T-helper 22 cell (primary cell): Measurements from ENCODE around the gene CACNG4.

ENCODE experiments used
- DNase-seq: peaks from one replicate; pipeline ENCODE4 v3.0.0-alpha.2; 2020; ENCODE audit warnings: low read depth

CACNG4 gene

DNA sequence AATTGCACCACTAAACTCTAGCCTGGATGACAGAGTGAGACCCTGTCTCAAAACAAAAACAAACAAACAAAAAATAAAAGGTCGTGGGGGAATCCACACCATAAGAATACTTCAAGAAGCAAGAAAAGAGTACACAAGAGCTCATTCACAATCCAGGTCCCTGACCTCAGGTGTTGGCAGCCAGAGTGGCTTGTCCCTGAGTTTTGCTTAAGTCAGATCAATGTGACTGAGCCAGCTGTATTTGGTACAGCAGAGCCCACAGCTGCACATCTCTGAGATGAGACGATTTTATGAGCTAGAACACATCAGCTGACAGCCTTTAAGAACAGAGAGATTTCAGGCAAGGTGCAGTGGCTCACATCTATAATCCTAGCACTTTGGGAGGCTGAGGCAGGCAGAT lies 102.2 kb downstream of the CACNG4 start:
- DNase-seq = no peak

DNA sequence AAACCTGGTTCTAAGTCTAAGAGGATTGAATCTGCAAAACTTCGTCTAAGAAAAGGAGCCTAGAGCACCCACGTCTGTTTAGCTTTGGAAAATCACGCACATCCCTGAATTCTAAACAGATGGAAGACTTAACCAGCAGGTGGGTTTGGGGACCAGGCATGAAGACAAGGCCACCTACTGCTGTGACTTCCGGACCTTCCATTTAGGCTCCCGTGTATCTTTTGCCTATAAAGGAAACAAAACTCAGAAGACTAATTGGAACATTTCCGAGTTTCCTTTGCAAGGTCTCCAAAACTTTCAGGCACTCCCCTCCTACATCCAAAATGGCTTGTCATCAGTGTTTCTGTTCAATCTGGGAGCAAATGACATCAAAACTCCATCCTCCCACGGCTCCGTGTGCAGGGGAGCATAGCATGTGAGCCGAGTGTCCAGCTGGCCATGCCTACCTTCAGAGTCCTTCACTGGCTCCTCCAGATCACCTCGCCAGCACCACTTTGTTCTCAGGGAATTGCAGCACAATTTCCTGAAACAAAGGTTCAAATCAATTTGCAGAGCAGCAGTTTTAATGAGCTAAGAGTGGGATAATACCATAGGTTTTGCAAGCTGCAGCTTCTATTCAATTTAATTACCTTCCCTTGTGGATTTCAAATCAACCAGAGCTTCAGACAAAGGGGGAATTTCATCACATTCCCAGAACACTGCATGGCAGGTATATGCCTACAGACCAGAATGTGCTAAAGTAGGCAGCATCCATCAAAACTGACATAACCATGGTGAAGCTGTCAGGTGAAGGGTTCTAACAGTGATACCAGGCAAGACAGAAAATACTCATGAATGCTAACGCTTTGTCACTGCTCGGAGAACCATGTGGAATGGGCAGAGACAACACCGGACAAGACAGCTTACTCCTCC lies 103.3 kb downstream of the CACNG4 start:
- no peak for DNase-seq

DNA sequence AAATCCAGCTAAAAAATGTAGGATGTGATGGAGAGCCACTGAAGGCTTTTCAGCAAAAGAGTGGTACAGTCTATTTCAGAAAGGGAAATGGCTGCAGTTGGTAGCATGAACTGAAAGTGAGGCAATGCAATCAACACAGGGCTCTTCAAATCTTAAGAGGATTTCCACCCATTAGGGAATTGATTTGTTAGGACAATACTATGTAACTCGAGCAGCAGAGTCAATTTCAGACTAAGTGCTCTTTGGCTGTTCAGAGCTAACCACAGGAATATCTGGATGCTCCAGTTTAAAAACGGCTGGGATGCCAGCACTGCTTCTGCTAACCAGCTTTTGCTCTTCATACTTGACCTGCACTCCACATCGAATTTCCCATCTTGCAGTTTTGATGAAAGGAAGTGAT lies 104.5 kb downstream of the CACNG4 start:
- no peak for DNase-seq

DNA sequence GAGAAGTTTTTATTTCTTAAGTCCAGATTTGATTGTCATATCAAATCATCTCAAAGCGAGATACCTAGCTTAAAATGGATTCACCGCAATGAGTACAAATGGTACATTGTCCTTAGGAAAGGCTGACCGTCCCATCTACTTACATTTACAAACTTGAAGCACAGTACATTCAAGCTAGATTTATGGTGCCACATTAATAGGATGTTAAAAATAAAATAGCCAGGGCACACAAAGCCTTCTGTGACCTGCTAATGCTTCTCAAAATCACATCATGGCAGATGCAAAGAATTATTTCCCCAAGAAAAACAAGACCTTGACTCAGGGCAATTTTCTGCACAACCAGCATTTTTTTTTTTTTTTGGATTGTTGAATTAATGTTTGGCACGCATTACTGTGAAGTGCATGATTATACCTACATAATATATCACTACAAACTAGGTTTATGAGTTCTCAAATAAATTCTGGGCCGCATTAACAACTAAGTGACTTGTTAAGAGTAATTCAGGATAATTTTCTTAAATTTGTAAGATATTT lies 105.2 kb downstream of the CACNG4 start:
- DNase-seq = no peak

DNA sequence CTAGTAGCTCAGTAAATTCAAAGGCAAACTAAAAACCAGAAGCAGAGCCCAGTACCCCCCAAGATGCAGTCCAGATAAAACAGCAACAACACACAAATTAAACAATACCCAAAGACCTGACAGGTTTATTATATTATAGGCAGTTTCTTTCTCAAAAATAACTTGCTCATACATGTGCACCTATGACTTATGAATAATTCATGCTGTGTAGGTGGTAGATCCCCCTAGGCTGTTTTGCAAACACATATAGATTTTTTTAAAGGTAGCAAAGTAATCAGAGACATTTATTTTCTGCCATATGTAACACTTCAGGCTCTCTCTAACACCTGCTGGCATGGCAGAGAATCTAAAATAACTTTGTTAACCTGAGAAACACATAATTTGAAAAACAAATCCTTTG lies 107.1 kb downstream of the CACNG4 start:
- DNase-seq = no peak

DNA sequence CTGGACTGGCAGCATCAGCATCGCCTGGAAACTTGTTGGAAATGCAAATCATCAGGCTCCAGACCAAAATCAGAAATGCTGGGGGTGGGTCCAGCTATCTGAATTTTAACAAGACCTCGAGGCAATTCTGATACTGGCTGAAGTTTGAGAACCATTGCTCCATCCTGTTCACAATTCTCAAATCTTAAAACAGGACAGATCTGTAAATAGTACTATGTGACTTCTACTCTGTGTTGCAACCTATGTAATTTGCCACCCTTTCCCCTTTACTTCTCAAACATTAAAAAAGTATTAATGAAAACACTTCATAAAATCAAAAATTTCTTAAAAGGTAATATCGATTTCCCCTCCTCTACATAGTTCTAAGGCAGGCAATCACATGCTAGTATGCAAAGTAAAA lies 108.4 kb downstream of the CACNG4 start:
- DNase-seq = no peak

DNA sequence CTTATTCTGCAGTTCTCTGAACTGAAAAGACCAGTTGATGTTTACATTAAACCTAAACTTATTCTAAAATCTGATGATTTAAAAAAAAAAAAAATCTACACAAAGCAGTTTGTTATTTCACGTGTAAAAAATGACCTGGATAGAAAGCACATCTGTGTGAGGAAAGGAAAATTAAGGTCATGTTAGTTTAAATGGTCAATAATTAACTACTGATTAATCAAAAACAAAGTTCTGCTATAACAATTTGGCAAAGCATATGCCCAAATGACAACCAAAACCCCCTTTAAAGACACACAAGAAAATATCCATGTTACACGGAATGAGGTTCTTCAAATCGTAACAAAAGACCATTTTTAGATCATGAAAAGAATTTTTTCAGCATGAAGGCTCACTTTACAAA lies 110.3 kb downstream of the CACNG4 start:
- DNase-seq = no peak

DNA sequence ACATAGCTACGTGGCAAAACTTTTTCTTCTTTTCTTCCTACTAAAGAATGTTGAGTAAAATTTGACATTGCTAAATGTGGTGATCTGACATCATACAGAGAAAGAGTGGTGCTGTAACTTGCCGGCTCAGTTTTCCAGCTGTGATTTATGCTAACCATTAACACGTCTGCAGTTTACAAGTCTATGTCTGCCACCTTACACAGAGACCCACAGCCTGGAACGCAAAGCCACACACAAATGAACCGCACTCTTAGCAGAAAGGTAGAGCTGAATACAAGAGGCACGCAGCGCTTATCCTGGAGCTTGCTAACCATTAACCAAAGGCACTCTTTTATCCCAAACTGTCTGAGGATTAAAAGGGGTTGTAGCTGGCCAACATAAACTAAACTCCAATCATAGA lies 111.8 kb downstream of the CACNG4 start:
- DNase-seq = no peak

DNA sequence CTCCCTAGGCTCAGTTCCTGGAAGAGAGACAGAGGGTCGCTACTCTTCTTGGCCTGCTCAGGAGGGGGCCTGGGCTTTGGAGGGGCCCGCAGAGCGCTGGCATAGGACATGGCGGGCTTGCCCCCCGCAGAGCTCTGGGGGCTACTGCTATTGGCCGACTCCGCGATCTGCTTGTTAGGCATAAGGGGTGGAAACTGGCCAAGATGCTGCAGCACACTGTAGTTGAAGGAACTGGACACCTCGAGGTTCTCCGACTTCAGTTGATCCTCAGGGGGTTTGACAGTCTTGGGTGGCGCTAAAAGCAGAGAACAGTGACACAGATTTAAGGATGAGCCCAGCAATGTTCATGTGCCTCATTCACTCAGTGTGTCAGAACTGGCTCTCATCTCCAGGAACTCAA lies 113.8 kb downstream of the CACNG4 start:
- no peak for DNase-seq

DNA sequence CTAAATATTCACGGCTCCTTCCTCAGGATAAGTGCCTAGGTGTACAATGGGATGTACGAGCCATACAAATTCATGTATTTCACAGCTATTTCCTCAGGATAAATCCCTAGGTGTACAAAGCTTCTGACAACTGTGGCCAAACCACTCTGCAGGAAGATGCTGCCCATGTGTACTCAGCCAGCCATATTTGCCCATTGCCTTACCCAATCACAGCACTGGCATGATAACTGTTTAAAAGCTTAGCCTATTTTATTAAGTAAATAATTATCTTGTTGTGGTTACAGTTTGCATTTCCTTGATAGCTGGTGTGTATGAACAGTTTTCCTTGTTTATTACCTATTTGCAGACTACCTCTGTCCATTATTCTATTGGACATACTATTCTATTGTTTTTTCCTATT lies 115.0 kb downstream of the CACNG4 start:
- no peak for DNase-seq

DNA sequence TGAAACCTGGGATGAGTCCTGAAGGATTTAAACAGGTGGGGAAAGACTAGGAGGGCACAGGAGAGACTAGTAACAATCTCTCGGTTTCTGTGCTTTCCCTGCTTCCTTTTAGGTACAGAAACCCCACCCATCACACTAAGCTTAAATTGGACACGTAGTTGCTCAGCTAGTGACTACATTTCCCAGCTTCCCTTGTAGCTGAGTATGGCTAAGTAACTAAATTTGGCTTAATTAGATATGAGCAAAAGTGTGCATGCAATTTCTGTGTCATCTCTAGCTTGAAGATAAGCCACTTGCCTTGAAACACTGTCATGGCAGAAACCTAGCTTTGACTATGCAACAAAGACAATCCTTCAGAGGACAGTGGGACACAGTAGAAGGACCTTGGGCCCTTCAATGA lies 116.3 kb downstream of the CACNG4 start:
- DNase-seq = no peak

DNA sequence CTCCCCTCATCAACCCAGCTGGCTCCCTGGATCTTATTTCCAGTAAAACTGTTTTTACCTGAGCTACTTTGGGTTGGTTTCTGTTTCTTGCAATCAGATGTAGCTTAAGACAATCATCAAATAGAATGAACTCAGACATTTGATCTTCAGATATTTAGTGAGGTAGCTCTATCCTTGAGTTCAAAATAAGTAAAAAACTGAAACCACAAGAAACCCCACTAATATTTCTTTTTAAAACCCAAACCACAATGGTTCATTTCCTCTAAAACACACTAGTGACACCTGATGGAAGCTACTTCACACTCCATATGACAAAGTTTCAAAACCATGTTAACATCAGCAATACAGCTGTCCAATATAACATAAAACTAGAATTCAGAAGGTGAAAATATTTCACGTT lies 117.6 kb downstream of the CACNG4 start:
- no peak for DNase-seq
